Dermis blood vessel endothelial cell (primary cell): Measurements from ENCODE around the gene TPT1. TPM values are rescaled to one million over a fixed set of nuclear protein-coding genes. Genes with fewer than 3 reads are reported as not detected.
"Not testable (repeated sequence)": the region's sequence is repeated elsewhere in the genome, so short reads cannot be mapped to it uniquely, and the experiment has no call there.

Experiments
- DNase-seq: peaks from one replicate; pipeline ENCODE4 v3.0.0; 2010
- total RNA-seq: library from RNA; depleted of rRNA; stranded (reverse); fragments of >200 nt; gene quantifications from 2 replicates; pipeline ENCODE4 v1.2.3, GENCODE V29; 2014

Gene TPT1
- total RNA-seq, result 2,642 and 4,062 TPM in 2 replicates

DNA sequence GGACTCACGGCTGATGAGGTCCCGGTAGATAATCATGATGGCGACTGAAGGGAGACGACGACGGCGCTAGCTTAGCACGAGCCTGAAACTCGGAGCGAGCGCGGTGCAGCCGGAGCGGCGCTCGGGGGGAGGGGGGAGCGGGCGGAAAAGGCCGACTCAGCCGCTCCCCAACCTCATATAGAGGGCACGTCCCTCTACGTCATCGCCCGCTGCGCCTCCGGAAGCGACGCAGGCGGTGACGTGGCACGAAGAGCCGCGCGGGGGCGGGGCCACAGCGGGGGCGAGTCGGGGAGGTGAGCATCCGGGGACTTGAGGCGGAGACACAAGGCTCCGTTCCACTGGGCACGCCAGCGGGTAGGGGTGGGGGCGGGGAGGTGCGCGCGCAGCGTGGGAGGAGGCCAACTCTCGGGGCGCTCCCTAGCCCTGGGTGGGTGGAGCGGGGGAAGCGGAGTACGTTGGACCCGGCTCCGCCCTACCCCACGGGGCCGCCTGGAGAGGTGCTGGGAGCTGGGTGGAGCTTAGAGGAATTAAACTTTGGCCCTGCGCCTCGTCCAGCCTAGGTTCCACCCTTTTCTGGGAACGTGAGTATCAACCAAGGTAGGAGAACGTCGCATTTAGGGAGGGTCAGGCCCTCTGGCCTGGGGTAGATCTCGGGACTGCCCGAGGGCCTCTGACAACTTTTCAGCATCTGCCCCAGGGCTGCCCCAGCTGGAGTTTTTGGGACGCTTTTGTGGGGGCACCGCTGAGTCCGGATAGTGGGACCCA, at the start of gene TPT1:
TSS of gene TPT1 (minus strand) at position 150 of the 765 bp plus-strand sequence. CDS start at position 36, 114 bp downstream.
- DNase-seq, result peak; percentile 99

DNA sequence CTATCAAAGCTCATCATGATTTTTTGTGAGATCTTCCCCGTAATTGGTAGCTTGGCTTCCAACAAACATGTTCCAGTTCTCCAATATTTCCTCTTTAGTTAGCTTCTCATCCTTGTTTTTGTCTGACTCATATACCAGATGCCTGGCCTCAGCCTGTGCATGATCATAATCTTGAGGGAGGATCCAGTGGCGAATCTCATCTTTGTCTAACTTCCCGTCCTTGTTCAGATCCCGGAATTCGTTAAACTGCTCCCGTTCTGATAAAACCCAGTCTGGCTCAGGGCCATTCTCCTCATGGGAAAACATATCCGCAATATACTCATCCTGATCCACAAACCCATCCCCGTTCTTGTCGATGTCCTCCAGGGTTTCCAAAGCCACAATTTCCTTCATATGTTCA, 49.4 kb upstream of the TPT1 start:
- DNase-seq, result not testable (repeated sequence)

DNA sequence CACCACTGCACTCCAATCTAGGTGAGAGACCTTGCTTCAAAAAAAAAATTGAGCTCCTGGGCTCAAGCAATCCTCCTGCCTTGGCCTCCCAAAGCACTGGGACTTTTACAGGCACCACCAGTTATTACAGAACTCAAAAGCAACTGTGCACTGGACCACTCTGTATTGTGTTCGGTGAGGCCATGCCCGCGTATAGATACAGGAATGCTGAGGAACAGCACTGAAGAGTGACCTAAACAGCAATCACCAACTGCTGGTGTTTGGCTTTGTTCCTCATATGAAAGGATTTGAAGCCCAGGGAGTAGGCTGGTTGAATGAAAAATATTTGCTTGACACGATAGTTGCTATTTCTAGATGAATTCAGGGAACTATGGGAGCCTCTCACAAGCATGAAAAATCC, 47.7 kb upstream of the TPT1 start:
- no peak for DNase-seq

- DNase-seq, result not testable (repeated sequence)
Observed at GRCh38 chr13:45386892-45387575, 46.1 kb upstream of the TPT1 start.

DNA sequence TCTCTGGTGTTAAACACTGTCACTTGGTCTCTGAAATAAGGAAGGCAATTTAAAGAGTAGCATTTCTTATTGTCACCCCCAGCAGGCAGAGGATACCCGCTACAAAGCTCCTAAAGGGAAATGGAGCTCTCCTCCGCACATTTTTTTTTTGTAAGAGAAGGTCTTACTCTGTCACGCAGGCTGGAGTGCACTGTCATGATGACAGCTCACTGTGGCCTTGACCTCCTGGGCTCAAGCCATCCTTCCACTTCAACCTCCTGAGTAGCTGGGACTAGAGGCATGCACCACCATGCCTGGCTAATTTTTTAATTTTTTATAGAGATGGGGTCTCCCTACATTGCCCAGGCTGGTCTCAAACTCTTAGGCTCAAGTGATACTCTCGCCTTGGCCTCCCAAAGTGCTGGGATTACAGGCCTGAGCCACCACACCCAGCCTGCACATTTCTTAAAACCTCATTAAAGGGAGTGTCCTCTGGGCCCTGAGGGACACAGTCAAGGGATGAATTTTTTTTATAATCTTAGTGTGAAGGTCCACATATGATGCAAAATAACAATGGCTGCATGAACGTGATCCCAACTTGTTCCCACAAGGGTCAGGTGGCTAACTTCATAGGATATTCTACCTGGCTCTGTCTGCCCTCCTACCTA, 45.0 kb upstream of the TPT1 start:
- no peak for DNase-seq

DNA sequence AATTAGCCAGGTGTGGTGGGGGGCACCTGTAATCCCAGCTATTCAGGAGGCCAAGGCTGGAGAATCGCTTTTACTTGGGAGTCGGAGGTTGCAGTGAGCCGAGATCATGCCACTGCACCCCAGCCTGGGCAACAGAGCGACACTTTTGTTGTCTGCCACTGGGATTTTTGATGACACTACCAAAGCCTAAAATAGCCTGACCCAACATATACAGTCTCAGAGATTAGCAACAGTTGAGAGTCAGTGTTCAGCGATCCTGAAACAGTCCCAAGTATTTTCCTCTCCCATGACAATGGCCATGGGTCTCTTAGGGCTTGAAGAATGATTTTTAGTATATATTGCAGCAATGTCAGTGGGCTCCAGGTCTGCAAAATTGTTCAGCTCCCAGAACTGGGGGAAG, 44.3 kb upstream of the TPT1 start:
- DNase-seq, result no peak

DNA sequence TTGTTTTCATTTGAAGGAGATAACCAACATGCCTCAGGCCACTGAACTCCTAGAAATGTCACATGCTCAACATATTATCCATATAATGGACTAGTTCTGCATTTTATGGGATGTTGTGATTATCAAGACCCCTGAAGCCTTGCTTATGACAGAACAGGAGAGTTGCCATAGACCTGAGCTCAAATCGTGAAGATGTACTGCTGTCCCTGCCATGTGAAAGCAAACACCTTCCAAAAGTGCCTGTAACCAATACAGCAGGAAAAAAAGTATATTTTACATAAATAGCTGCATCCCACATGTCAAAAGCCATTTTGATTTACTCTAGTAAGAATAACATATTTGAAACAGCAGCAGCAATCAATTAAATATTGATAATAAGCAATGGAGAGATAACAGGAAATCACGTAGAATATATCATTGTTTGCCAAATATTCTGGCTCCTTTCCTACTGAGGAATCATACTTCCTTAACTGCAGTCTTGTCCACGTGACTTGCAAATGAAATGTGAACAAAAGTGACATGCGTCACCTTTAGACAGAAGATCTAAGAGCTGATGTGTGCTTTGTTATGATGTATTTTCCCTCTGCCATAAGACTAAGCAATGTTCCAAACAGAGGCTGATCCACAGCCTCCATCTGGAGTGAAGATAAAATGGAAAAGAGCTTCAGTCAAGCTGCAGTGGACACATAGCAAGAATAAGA, 43.6 kb upstream of the TPT1 start:
- peak; percentile 68 for DNase-seq

GRCh38 chr13:45382739-45383138, 41.8 kb upstream of the TPT1 start:
- DNase-seq, result not testable (repeated sequence)

DNA sequence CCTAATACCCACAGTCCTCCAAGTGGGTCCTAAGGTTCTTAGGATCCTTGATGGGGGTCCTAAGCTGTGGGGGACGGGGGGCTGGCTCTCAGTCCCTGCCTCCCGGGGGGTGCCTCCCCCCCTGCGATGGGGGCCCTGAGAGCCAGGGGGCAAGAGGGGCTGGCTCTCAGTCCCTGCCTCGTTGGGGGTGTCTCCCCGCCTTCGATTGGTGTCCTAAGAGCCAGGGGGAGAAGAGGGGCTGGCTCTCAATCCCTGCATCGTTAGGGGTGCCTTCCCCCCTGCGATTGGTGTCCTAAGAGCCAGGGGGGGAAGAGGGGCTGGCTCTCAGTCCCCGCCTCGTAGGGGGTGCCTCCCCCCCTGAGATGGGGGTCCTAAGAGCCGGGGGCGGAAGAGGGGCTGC, 40.2 kb upstream of the TPT1 start:
- DNase-seq, result no peak

- DNase-seq, result not testable (repeated sequence)
Observed at GRCh38 chr13:45380708-45381107, 39.7 kb upstream of the TPT1 start.

- DNase-seq, result not testable (repeated sequence)
Observed at GRCh38 chr13:45379516-45379915, 38.5 kb upstream of the TPT1 start.

DNA sequence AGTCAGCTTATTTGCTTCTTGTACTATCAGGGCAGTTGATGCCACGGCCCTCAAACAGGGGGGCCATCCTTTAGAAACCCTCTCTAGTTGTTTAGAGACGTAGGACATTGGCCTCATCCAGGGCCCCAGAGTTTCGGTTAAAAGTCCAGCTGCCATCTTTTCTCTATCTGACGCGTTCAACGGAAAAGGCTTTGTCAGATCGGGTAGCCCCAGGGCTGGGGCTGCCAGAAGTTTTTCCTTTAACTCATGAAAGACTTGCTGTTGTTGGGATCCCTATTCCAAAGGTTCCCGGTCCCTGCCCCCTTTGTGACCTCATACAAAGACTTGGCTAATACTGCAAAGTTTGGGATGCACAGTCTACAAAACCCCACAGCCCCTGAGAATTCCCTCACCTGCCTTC, 37.8 kb upstream of the TPT1 start:
- DNase-seq, result not testable (repeated sequence)

- not testable (repeated sequence) for DNase-seq
Observed at GRCh38 chr13:45377314-45377713, 36.3 kb upstream of the TPT1 start.

DNA sequence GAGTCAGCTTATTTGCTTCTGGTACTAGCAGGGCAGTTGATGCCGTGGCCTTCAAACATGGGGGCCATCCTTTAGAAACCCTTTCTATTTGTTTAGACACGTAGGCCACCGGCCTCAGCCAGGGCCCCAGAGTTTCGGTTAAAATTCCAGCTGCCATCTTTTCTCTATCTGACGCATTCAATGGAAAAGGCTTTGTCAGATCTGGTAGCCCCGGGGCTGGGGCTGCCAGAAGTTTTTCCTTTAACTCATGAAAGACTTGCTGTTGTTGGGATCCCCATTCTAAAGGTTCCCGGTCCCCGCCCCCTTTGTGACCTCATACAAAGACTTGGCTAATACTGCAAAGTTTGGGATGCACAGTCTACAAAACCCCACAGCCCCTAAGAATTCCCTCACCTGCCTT, 35.7 kb upstream of the TPT1 start:
- not testable (repeated sequence) for DNase-seq

GRCh38 chr13:45374917-45375316, 33.9 kb upstream of the TPT1 start:
- DNase-seq, result no peak

GRCh38 chr13:45373162-45373547, 32.2 kb upstream of the TPT1 start:
- DNase-seq, result no peak

DNA sequence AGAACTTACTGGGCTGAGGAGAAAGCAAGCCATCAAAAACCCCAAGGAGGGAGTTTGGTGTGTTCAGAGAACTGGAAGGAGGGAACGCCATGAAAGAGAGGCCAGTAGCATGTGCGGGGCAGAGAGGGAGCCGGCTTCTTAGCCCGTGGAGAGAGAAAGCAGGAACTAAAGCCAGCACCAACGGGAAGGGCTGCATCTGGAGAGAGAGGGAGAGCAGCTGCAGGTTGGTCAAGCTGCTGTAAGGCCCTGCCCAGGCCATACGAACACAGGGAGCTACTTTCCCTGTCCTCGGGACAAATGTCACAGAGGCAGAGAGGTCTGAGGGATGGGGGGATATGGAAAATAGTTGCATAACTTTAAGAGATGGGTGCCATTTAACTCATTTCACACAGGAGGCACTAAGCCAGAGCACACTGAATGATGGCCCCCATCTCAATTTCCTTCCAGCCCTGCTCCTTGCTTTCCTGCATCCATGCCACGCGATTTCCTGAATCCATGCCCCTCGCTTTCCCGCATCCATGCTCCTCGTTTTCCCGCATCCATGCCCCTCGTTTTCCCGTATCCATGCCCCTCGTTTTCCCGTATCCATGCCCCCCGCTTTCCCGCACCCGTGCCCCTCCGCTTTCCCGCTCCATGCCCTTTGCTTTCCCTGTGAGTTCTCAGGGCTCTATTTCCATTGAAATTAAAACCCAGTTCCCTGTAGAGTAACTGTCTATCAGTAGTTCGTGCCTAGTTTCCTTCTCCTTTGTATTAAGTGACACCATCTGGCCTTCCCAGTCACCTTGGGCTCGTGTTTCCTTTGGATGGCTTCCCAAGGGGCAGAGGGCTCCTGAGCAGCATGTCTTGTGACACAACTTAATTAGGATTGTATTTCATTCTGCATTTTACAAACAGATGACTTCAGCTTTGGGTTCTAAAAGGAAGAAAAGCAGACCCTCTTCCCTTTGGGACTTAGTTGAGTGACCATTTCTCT, 31.5 kb upstream of the TPT1 start:
- DNase-seq, result peak; percentile 37

GRCh38 chr13:45370922-45371406, 30.0 kb upstream of the TPT1 start:
- DNase-seq, result peak; percentile 83

- DNase-seq, result no peak
Observed at GRCh38 chr13:45369116-45369515, 28.1 kb upstream of the TPT1 start.

- no peak for DNase-seq
Observed at GRCh38 chr13:45368571-45368970, 27.6 kb upstream of the TPT1 start.

- no peak for DNase-seq
Observed at GRCh38 chr13:45368005-45368404, 27.0 kb upstream of the TPT1 start.

DNA sequence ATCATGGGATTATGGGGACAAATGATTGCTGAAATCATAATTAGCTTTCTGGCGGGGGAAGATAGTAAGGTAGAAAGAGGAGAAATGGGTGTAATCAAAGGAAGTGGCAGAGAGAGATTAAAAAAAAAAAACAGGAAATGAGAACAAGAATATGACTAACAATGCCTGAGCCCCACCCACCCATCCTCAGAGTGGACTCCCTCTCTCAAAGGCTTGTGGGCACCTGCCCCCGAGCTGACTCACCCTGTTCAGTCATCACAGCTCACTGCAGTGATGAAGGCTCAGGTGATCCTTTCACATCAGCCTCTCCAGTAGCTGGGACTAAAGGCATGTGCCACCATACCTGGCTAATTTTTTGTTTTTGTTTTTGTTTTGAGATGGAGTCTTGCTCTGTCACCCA, 26.4 kb upstream of the TPT1 start:
- DNase-seq, result peak; percentile 79
